ENCODE data around the gene ZCCHC7.
"Not testable (repeated sequence)": the region's sequence is repeated elsewhere in the genome, so short reads cannot be mapped to it uniquely, and the experiment has no call there.

The ZCCHC7 gene

GRCh38 chr9:37198831-37199230, 78.5 kb downstream of the ZCCHC7 start:
- Mint-ChIP-seq H3K36me3 (ENCODE audit: low read depth) (peaks cover 29% of the 10 kb centered on the region), H3K4me3 (peak overlapping the region; percentile 16), H3K27ac (peak overlapping the region; percentile 85), H3K27me3 (no peaks in the 10 kb centered on the region), H3K9me3 (no peaks in the 10 kb centered on the region), H3K4me1 (peaks cover 77% of the 10 kb centered on the region)
- ATAC-seq (no peak), DNase-seq (no peak)

- Mint-ChIP-seq H3K27me3 (no peaks in the 10 kb centered on the region), H3K4me1 (peaks cover 76% of the 10 kb centered on the region), H3K27ac (peak overlapping the region; percentile 85), H3K4me3 (peak overlapping the region; percentile 25), H3K36me3 (ENCODE audit: low read depth) (peaks cover 32% of the 10 kb centered on the region), H3K9me3 (no peaks in the 10 kb centered on the region)
- ATAC-seq (peak; percentile 69), DNase-seq (no peak)
Measured at GRCh38 chr9:37200433-37201005, 80.1 kb downstream of the ZCCHC7 start.

GRCh38 chr9:37201581-37201980, 81.2 kb downstream of the ZCCHC7 start:
- Mint-ChIP-seq H3K27me3 (no peaks in the 10 kb centered on the region), H3K36me3 (ENCODE audit: low read depth) (peaks cover 42% of the 10 kb centered on the region), H3K4me1 (peaks cover 69% of the 10 kb centered on the region), H3K27ac (no peak overlapping the region), H3K4me3 (no peak overlapping the region), H3K9me3 (no peaks in the 10 kb centered on the region)
- no peak for DNase-seq
- ATAC-seq = no peak

GRCh38 chr9:37202091-37202490, 81.7 kb downstream of the ZCCHC7 start:
- H3K27me3 Mint-ChIP-seq = no peaks in the 10 kb centered on the region
- no peak for ATAC-seq
- no peak overlapping the region for H3K4me3 Mint-ChIP-seq
- H3K27ac Mint-ChIP-seq = no peak overlapping the region
- peaks cover 47% of the 10 kb centered on the region for H3K36me3 Mint-ChIP-seq (ENCODE audit: low read depth)
- DNase-seq = no peak
- no peaks in the 10 kb centered on the region for H3K9me3 Mint-ChIP-seq
- peaks cover 67% of the 10 kb centered on the region for H3K4me1 Mint-ChIP-seq

- H3K27ac Mint-ChIP-seq, DNase-seq, ATAC-seq, H3K9me3 Mint-ChIP-seq, H3K4me3 Mint-ChIP-seq, H3K27me3 Mint-ChIP-seq: not testable (repeated sequence)
- H3K36me3 Mint-ChIP-seq (ENCODE audit: low read depth) = peaks cover 58% of the 10 kb centered on the region
- peaks cover 60% of the 10 kb centered on the region for H3K4me1 Mint-ChIP-seq
Measured at GRCh38 chr9:37203456-37203855, 83.1 kb downstream of the ZCCHC7 start.

- H3K36me3 Mint-ChIP-seq (ENCODE audit: low read depth) = peaks cover 61% of the 10 kb centered on the region
- no peaks in the 10 kb centered on the region for H3K27me3 Mint-ChIP-seq
- no peak for DNase-seq
- ATAC-seq = no peak
- H3K4me3 Mint-ChIP-seq = no peak overlapping the region
- H3K4me1 Mint-ChIP-seq = peaks cover 54% of the 10 kb centered on the region
- H3K9me3 Mint-ChIP-seq = no peaks in the 10 kb centered on the region
- H3K27ac Mint-ChIP-seq = no peak overlapping the region
Measured at GRCh38 chr9:37206121-37206620, 85.8 kb downstream of the ZCCHC7 start.

GRCh38 chr9:37209431-37210386, 89.3 kb downstream of the ZCCHC7 start:
- Mint-ChIP-seq H3K9me3 (no peaks in the 10 kb centered on the region), H3K4me3 (no peak overlapping the region), H3K36me3 (ENCODE audit: low read depth) (peaks cover 38% of the 10 kb centered on the region), H3K27me3 (no peaks in the 10 kb centered on the region), H3K4me1 (peaks cover 50% of the 10 kb centered on the region), H3K27ac (peak overlapping the region; percentile 40)
- ATAC-seq (no peak), DNase-seq (no peak)

GRCh38 chr9:37210737-37211523, 90.6 kb downstream of the ZCCHC7 start:
- peak overlapping the region; percentile 63 for H3K27ac Mint-ChIP-seq
- H3K9me3 Mint-ChIP-seq = no peaks in the 10 kb centered on the region
- peaks cover 51% of the 10 kb centered on the region for H3K4me1 Mint-ChIP-seq
- H3K36me3 Mint-ChIP-seq (ENCODE audit: low read depth) = peaks cover 36% of the 10 kb centered on the region
- H3K27me3 Mint-ChIP-seq = no peaks in the 10 kb centered on the region
- DNase-seq (no peak), ATAC-seq (no peak)
- no peak overlapping the region for H3K4me3 Mint-ChIP-seq

- Mint-ChIP-seq H3K4me1 (peaks cover 46% of the 10 kb centered on the region), H3K4me3 (no peak overlapping the region), H3K27ac (peak overlapping the region; percentile 29), H3K36me3 (ENCODE audit: low read depth) (peaks cover 24% of the 10 kb centered on the region), H3K27me3 (no peaks in the 10 kb centered on the region), H3K9me3 (no peaks in the 10 kb centered on the region)
- DNase-seq (no peak), ATAC-seq (no peak)
Measured at GRCh38 chr9:37212435-37212834, 92.1 kb downstream of the ZCCHC7 start.

- no peak for DNase-seq
- Mint-ChIP-seq H3K36me3 (ENCODE audit: low read depth) (peaks cover 17% of the 10 kb centered on the region), H3K4me1 (peaks cover 35% of the 10 kb centered on the region), H3K9me3 (no peaks in the 10 kb centered on the region), H3K27me3 (no peaks in the 10 kb centered on the region), H3K27ac (no peak overlapping the region), H3K4me3 (no peak overlapping the region)
- no peak for ATAC-seq
Measured at GRCh38 chr9:37215381-37215780, 95.0 kb downstream of the ZCCHC7 start.

- Mint-ChIP-seq H3K27me3 (no peaks in the 10 kb centered on the region), H3K4me3 (no peak overlapping the region), H3K36me3 (ENCODE audit: low read depth) (peaks cover 15% of the 10 kb centered on the region), H3K27ac (no peak overlapping the region), H3K9me3 (no peaks in the 10 kb centered on the region), H3K4me1 (peaks cover 34% of the 10 kb centered on the region)
- DNase-seq (no peak), ATAC-seq (no peak)
Measured at GRCh38 chr9:37215830-37216229, 95.5 kb downstream of the ZCCHC7 start.

GRCh38 chr9:37217161-37217560, 96.8 kb downstream of the ZCCHC7 start:
- Mint-ChIP-seq H3K27ac (no peak overlapping the region), H3K4me3 (no peak overlapping the region), H3K4me1 (peaks cover 38% of the 10 kb centered on the region), H3K27me3 (no peaks in the 10 kb centered on the region), H3K36me3 (ENCODE audit: low read depth) (peaks cover 11% of the 10 kb centered on the region), H3K9me3 (no peaks in the 10 kb centered on the region)
- ATAC-seq (no peak), DNase-seq (no peak)

- Mint-ChIP-seq H3K36me3 (ENCODE audit: low read depth) (peaks cover 13% of the 10 kb centered on the region), H3K4me3 (no peak overlapping the region), H3K4me1 (peaks cover 29% of the 10 kb centered on the region), H3K27me3 (no peaks in the 10 kb centered on the region), H3K27ac (no peak overlapping the region), H3K9me3 (no peaks in the 10 kb centered on the region)
- ATAC-seq (no peak), DNase-seq (no peak)
Measured at GRCh38 chr9:37218800-37219425, 98.5 kb downstream of the ZCCHC7 start.

GRCh38 chr9:37220971-37221370, 100.6 kb downstream of the ZCCHC7 start:
- Mint-ChIP-seq H3K4me3 (no peak overlapping the region), H3K27me3 (no peaks in the 10 kb centered on the region), H3K4me1 (peaks cover 23% of the 10 kb centered on the region), H3K27ac (no peak overlapping the region), H3K9me3 (no peaks in the 10 kb centered on the region), H3K36me3 (ENCODE audit: low read depth) (peaks cover 14% of the 10 kb centered on the region)
- ATAC-seq (no peak), DNase-seq (no peak)
